ENCODE data around the gene UQCRQ. TPM values are rescaled to one million over a fixed set of nuclear protein-coding genes. Genes with fewer than 3 reads are reported as not detected.

Gene UQCRQ
- polyA plus RNA-seq, 3 donors: 171 to 198 (median 186) TPM

DNA sequence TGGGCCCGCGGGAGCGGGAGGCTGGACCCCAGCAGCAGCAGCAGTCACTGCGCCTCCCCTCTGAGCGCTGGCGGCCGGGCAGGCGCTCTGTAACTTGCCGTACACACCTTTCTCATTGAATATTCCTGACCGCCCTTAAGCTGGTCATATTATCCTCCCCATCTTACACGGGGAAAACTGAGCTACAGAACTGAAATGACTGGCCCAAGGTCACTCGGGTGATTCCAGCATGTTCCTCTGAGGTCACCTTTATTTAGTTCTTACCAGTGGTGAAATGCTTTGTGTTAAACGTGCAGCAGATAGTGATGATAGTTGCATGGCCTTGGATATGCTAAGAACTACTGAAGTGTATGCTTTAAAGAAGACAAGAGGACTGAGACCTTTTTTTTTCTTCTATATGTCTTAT is 607 bp downstream of the UQCRQ start:
- no peak for DNase-seq (ENCODE audit: low read depth in 3 of 3, low spot score in 2 of 3)

DNA sequence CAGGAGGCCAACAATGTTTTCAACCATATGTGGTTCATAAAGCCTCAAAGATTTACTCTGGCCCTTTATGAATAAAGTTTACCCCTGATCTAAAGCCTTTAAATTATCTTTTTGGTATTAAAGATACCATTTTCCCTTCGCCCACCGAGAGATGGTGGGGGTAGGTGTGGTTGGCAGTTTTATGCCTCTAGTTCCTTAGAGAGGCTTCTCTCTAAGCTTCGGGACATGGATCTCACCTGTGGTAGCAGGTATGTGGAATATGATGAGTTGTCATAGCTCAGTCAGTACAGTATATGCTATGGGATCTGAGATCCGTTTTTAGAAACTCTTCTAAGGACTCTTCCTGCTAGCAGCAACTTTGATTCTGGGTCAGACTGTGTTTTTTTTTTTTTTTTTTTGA is 2.3 kb downstream of the UQCRQ start:
- DNase-seq (ENCODE audit: low read depth in 3 of 3, low spot score in 2 of 3): no peak

DNA sequence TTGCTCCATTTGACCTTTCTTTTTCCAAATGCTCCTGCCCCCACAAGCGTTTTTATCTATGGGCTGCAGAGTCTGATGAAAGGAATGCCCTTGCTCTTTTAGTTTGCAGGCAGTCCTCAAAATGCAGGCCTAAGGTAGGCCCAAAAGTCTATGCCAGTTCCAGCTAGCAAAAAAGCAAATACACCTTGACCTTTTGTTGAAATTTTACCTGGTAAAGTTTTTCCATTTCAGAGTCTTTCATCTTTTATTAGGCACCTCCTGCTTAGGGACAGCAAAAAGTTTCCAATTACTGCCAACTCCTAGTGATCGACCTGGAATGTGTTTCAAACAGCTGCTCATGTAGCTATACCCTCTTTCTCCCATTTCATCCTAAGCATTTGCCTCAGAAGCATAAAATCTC is 4.4 kb downstream of the UQCRQ start:
- no peak for DNase-seq (ENCODE audit: low read depth in 3 of 3, low spot score in 2 of 3)

GRCh38 chr5:132871459-132872284 is 5.2 kb downstream of the UQCRQ start:
- DNase-seq (ENCODE audit: low read depth in 3 of 3, low spot score in 2 of 3): no peak

DNA sequence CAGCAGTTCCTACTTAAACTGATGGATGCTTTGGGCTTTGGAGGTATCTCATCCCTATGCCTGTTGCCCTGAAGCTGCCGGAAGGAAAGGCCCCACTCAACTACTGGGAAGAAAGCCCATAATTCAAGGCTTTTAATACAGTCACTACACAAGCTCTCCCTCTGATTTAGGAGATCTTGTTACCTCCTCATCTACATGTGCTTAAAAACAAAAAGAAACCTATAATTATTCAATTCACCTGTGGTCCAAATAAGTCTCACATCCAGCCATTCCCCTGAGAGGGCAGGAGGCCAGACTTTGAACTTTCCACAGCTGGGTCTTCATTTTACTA is 6.3 kb downstream of the UQCRQ start:
- DNase-seq (ENCODE audit: low read depth in 3 of 3, low spot score in 2 of 3): no peak

DNA sequence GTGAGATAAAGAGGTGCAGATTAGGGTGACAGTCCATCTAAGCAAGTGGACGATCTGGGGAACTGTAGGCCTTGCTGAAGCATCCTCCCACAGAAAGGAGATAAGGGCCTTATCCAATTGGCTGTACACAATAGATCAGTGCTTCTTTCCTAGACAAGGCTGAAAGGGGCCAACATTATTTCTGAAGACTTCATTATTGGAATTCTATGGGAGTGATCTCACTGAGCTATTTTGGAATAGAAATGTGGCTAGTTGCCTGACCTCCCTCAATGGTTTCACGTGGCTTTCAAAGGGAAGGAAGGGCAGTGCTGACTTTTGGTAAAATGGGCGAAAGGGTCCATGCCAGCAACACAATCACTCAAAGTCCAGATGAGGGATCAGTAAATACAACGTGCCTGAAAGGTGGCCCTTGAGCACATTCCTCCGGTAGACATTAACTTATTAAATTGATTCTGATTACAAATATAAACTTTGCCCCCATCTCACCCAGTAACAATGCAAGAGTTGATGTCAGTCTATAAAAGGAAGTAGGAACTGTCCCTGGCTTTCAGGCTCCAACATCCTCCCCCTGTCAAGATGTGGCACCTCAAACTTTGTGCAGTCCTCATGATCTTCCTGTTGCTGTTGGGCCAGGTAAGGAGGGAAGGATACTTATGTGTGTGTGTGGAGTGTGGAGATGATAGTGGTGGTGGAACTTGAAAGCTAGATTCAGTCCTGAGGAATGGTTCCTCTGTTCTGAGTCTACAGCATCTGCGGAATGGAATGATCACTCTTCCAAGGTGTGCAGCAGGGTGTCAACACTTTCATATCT is 6.9 kb downstream of the UQCRQ start, which contains the start of gene LEAP2:
TSS of gene LEAP2 (plus strand) at position 550 of the 811 bp plus-strand sequence. CDS start at position 577, 27 bp downstream.
- DNase-seq (ENCODE audit: low read depth in 3 of 3, low spot score in 2 of 3): no peak

DNA sequence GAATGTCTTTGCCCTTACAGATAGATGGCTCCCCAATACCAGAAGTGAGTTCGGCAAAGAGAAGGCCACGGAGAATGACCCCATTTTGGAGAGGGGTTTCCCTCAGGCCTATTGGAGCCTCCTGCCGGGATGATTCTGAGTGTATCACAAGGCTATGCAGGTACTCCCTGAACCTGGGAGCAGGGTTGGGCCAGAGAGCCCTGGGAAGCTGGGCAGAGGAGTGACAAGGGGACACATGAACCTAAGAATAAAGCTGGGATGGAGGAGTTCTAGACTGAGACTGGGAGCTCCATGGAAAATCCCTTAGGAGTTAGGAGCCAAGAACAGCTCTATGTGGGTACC is 7.5 kb downstream of the UQCRQ start:
- no peak for DNase-seq (ENCODE audit: low read depth in 3 of 3, low spot score in 2 of 3)

- no peak for DNase-seq (ENCODE audit: low read depth in 3 of 3, low spot score in 2 of 3)
Measured at GRCh38 chr5:132876020-132876759, 9.7 kb downstream of the UQCRQ start.

DNA sequence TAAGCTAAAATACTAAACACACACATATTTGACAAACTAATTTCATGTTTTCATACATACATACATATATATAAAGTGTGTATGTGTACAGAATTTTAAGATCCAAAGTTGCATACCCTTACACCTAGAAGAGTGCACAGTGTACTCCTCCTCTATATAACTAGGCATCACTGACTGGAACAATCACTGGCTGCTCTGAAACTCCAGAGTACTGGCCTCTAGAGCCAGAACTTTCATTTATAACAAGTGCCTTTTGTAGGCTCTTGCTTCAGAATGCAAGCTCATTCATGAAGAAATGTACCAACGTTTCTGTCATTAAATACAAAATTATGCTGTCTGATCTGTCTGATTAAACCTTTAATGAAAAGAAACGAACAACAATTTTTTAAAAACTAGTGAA is 11.0 kb downstream of the UQCRQ start:
- no peak for DNase-seq (ENCODE audit: low read depth in 3 of 3, low spot score in 2 of 3)

GRCh38 chr5:132877938-132878337 is 11.5 kb downstream of the UQCRQ start:
- no peak for DNase-seq (ENCODE audit: low read depth in 3 of 3, low spot score in 2 of 3)

GRCh38 chr5:132883261-132883834 is 16.9 kb downstream of the UQCRQ start:
- DNase-seq (ENCODE audit: low read depth in 3 of 3, low spot score in 2 of 3): peak in 2 of 3 donors; percentile 36 to 43

GRCh38 chr5:132884548-132884947 is 18.1 kb downstream of the UQCRQ start:
- DNase-seq (ENCODE audit: low read depth in 3 of 3, low spot score in 2 of 3): no peak

- no peak for DNase-seq (ENCODE audit: low read depth in 3 of 3, low spot score in 2 of 3)
Measured at GRCh38 chr5:132886064-132886823, 19.8 kb downstream of the UQCRQ start.

DNA sequence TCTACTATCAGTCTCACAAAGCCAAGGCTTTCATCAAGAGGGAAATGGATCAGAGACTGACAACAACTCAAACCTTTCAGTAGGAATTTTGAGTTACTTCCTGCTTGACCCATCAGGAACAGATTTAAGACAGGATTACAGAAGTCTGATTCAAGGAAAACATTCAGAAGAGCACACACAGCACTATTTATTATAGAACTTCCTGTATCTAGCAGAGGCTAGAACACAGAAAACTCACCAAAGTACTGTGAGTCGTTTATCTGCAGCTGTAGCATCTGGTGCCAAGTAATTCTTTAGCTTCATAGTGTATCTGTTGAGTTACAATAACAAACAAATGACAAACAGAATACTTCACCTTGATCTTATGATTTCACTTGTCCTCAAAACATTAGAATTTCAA is 20.8 kb downstream of the UQCRQ start:
- no peak for DNase-seq (ENCODE audit: low read depth in 3 of 3, low spot score in 2 of 3)

- no peak for DNase-seq (ENCODE audit: low read depth in 3 of 3, low spot score in 2 of 3)
Measured at GRCh38 chr5:132889501-132889900, 23.1 kb downstream of the UQCRQ start.

GRCh38 chr5:132890817-132891216 is 24.4 kb downstream of the UQCRQ start:
- DNase-seq (ENCODE audit: low read depth in 3 of 3, low spot score in 2 of 3): no peak

- DNase-seq (ENCODE audit: low read depth in 3 of 3, low spot score in 2 of 3): no peak
Measured at GRCh38 chr5:132895719-132896305, 29.4 kb downstream of the UQCRQ start.

DNA sequence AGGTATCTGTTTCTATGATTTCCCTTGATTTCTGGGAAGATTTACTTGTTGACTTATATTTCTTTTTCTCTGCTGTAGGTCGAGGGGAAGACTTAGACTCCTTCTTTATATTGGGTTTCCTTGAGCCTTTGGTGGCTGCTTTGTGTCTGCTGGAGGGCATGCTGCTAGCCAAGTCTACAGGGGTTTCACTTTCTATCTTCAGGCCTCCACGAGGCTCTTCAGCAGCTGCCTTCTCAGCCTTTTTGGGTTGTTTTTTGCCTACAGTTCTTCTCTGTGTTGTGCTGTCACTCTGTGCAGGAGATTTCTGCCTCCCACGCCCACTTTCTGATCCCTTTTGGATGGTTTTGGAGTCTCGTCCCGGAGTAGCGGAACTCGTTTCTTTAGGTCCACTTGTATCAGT is 30.2 kb downstream of the UQCRQ start:
- no peak for DNase-seq (ENCODE audit: low read depth in 3 of 3, low spot score in 2 of 3)

GRCh38 chr5:132898094-132898493 is 31.7 kb downstream of the UQCRQ start:
- no peak for DNase-seq (ENCODE audit: low read depth in 3 of 3, low spot score in 2 of 3)

- DNase-seq (ENCODE audit: low read depth in 3 of 3, low spot score in 2 of 3): no peak
Measured at GRCh38 chr5:132901036-132901435, 34.6 kb downstream of the UQCRQ start.
